Measurements from ENCODE around the gene WIPF3.
"Not testable (repeated sequence)": the region's sequence is repeated elsewhere in the genome, so short reads cannot be mapped to it uniquely, and the experiment has no call there.

GRCh38 chr7:29890786-29891185 lies 84.5 kb downstream of the WIPF3 start:
- TF ChIP-seq POLR2A, CTCF, POLR2AphosphoS5 (IDR thresholded peaks at IDR 0.05): not testable (repeated sequence)
